ENCODE measurements around the gene PDSS2.

DNA sequence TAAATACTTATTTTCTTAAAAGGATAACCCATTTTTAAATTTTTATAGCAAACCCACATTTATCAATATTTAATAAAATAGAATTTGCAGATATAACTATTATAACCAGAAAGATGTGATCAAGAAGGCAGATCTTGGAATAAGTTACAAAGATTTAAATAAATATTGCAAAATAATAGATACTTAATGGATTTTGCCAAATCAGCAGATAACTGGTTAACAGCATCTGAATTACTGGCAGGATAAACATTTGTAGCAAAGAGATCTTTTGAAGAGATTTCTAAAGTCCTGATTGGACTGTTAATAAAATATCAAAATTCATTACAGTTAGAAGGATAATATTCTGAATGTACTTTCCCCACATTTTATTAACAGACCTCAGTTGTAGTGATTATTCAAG lies 144.2 kb downstream of the PDSS2 start:
- no peak for TF ChIP-seq POLR2A (IDR thresholded peaks at IDR 0.05)
- TF ChIP-seq, protein P1, sequence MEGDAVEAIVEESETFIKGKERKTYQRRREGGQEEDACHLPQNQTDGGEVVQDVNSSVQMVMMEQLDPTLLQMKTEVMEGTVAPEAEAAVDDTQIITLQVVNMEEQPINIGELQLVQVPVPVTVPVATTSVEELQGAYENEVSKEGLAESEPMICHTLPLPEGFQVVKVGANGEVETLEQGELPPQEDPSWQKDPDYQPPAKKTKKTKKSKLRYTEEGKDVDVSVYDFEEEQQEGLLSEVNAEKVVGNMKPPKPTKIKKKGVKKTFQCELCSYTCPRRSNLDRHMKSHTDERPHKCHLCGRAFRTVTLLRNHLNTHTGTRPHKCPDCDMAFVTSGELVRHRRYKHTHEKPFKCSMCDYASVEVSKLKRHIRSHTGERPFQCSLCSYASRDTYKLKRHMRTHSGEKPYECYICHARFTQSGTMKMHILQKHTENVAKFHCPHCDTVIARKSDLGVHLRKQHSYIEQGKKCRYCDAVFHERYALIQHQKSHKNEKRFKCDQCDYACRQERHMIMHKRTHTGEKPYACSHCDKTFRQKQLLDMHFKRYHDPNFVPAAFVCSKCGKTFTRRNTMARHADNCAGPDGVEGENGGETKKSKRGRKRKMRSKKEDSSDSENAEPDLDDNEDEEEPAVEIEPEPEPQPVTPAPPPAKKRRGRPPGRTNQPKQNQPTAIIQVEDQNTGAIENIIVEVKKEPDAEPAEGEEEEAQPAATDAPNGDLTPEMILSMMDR (IDR thresholded peaks at IDR 0.05) = no peak

Measured in testis (tissue), 2 donors.